GM12891 (cell line): Measurements from ENCODE around the gene BPIFB4.

Experiments used
- POLR2A ChIP-seq: IDR thresholded peaks from 2 replicates; pipeline ENCODE4 v1.6.1; 2011; ENCODE audit warnings: low read depth, low read length, control low read depth
- POLR2AphosphoS5 ChIP-seq: IDR thresholded peaks from 2 replicates; pipeline ENCODE4 v1.6.1; 2011; ENCODE audit warnings: low read depth, low read length, control low read depth
- SPI1 ChIP-seq: IDR thresholded peaks from 2 replicates; pipeline ENCODE4 v1.6.1; 2011; ENCODE audit warnings: low read depth, low read length, control low read depth

DNA sequence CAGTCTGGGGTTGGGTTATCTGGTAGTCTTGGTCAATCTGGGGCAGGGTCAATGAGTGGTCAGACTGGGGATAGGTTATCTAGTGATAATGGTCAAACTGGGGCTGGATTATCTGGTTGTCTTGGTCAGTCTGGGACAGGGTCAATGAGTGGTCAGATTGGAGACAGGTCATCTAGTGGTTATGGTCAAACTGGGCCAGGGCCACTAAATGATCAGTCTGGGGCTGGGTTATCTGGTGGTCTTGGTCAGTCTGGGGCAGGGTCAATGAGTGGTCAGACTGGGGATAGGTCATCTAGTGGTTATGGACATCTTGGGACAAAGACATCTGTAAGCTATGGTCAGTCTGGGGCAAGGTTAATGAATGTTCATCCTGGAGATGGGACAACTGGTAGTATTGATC is 60.0 kb downstream of the BPIFB4 start:
- TF ChIP-seq SPI1 = no peak
- TF ChIP-seq POLR2AphosphoS5 = no peak
- no peak for TF ChIP-seq POLR2A
